K562 (cell line): Measurements from ENCODE around the gene PRR23A. TPM values are rescaled to one million over a fixed set of nuclear protein-coding genes. Genes with fewer than 3 reads are reported as not detected.

Source experiments
- ATAC-seq: fragments of 200-7000 bp; cut with Tn5 transposase; 3 replicates; pipeline ENCODE4 v1.9.1; 2020; ENCODE audit warnings: moderate library complexity
- BruUV-seq: library from RNA; stranded (reverse); fragments of 400-500 nt; replicated peaks from 2 replicates; lab custom pipeline; 2021; lab: Mats Ljungman, UMichigan
- CTCF ChIA-PET: fragments of 300-600 bp; formaldehyde crosslinking; extraction: SDS; loops from one replicate; lab custom pipeline; 2021; ENCODE audit warnings: low intra/inter-chr PET ratio; lab: Yijun Ruan, JAX
- POLR2A ChIA-PET: fragments of 300-600, 350-650 bp; sonication (Branson Sonifier 250); formaldehyde crosslinking; extraction: SDS; loops from one replicate; lab custom pipeline; 2021; ENCODE audit warnings: antibody characterized with exemption, inconsistent platforms; lab: Yijun Ruan, JAX
- DNase-seq, 4 experiments: peaks; one replicate each; pipeline versions ENCODE4 v3.0.0 to v3.0.0-alpha.2; 2011 to 2018; ENCODE audit warnings: low spot score in 3 of 4, mixed read lengths in 3 of 4; ENCODE audit errors: extremely low read depth in 1 of 4
- FAIRE-seq: peaks from 2 replicates; lab custom pipeline; 2011; peaks lifted over from hg19 to GRCh38; lab: Jason Lieb, UNC
- H2AFZ ChIP-seq: 2 replicates; pipeline ENCODE4 v1.6.0; 2011; ENCODE audit warnings: low read depth, low read length, control low read depth, inconsistent platforms
- H3K27ac ChIP-seq: fragments of 200-600 bp; 3 replicates; pipeline ENCODE4 v1.8.0; 2011; ENCODE audit warnings: low read depth, mild to moderate bottlenecking, control low read depth, inconsistent platforms, low read length, moderate library complexity, mixed read lengths; ENCODE audit errors: extremely low read depth
- H3K27me3 ChIP-seq, 2 experiments: fragments of 300-600 bp in 1 of 2; 2 replicates in 1 of 2; 3 replicates in 1 of 2; pipeline versions ENCODE4 v1.6.0 to v1.8.0; 2011; ENCODE audit warnings: inconsistent platforms in 2 of 2, low read length in 2 of 2, mild to moderate bottlenecking in 1 of 2, mixed read lengths in 1 of 2, moderate library complexity in 1 of 2; ENCODE audit not compliant: control insufficient read depth in 2 of 2, insufficient read depth in 2 of 2
- H3K36me3 ChIP-seq: fragments of 300-600 bp; 3 replicates; pipeline ENCODE4 v1.8.0; 2011; ENCODE audit warnings: mild to moderate bottlenecking, low read length, inconsistent platforms; ENCODE audit not compliant: control insufficient read depth, insufficient read depth
- H3K4me1 ChIP-seq, 2 experiments: fragments of 200-600 bp in 1 of 2; replicated peaks in 1 of 2; 2 replicates in 1 of 2; 3 replicates in 1 of 2; pipeline versions ENCODE4 v1.5.1 to v1.8.0; 2011; ENCODE audit warnings: inconsistent platforms in 2 of 2, low read length in 2 of 2, mild to moderate bottlenecking in 1 of 2, mixed read lengths in 1 of 2, moderate library complexity in 1 of 2; ENCODE audit not compliant: control insufficient read depth in 2 of 2, insufficient read depth in 2 of 2
- H3K4me2 ChIP-seq: 2 replicates; pipeline ENCODE4 v1.6.1; 2011; ENCODE audit warnings: low read length, control low read depth, inconsistent platforms, mixed read lengths; ENCODE audit not compliant: insufficient read depth
- H3K4me3 ChIP-seq: fragments of 200-600 bp; sonication (generic), shearing (Covaris generic); 2 replicates; pipeline ENCODE4 v1.5.1; 2016; ENCODE audit warnings: control low read depth, inconsistent platforms
- H3K79me2 ChIP-seq: fragments of 200-600 bp; 3 replicates; pipeline ENCODE4 v1.8.0; 2011; ENCODE audit warnings: low read length, inconsistent platforms; ENCODE audit not compliant: control insufficient read depth, insufficient read depth
- H3K9ac ChIP-seq, 2 experiments: 2 replicates each; pipeline versions ENCODE4 v1.6.0 to v1.6.1; 2011; ENCODE audit warnings: low read depth in 2 of 2, low read length in 2 of 2, control low read depth in 1 of 2, inconsistent platforms in 1 of 2, mild to moderate bottlenecking in 1 of 2, mixed read lengths in 1 of 2; ENCODE audit not compliant: insufficient read depth in 1 of 2
- H3K9me1 ChIP-seq: one replicate; pipeline ENCODE4 v1.6.0; 2011; ENCODE audit warnings: inconsistent platforms, mild to moderate bottlenecking, low read length, moderate library complexity; ENCODE audit not compliant: control insufficient read depth, insufficient read depth
- H3K9me3 ChIP-seq: replicated peaks from 2 replicates; pipeline ENCODE4 v1.5.1; 2011; ENCODE audit warnings: low read depth, low read length, inconsistent platforms; ENCODE audit not compliant: control insufficient read depth, insufficient read depth
- H4K20me1 ChIP-seq: replicated peaks from 2 replicates; pipeline ENCODE4 v1.6.1; 2011; ENCODE audit warnings: low read length, inconsistent platforms, mixed read lengths; ENCODE audit not compliant: control insufficient read depth, insufficient read depth
- CBFA2T2 ChIP-seq: fragments of 450-650 bp; conservative IDR thresholded peaks from 2 replicates; pipeline ENCODE4 v1.6.1; 2017; ENCODE audit warnings: mild to moderate bottlenecking
- NFIC ChIP-seq: fragments of 450-650 bp; IDR thresholded peaks from 2 replicates; pipeline ENCODE4 v1.6.1; 2017; ENCODE audit warnings: mild to moderate bottlenecking, inconsistent platforms
- SMARCB1 ChIP-seq: IDR thresholded peaks from 2 replicates; pipeline ENCODE4 v1.6.1; 2011; ENCODE audit warnings: improper control_type of control experiment, low read depth; ENCODE audit not compliant: insufficient read length
- WGBS: fragments of 100-300 bp; shearing (Covaris generic); methylation state at CpG from one replicate; pipeline ENCODE4 v1.1.6; 2016; ENCODE audit warnings: low coverage, mixed read lengths; ENCODE audit not compliant: insufficient coverage; ENCODE audit errors: missing lambda C conversion rate; 5-methylcytosine and 5-hydroxymethylcytosine counted together
- in situ Hi-C: fragments of 300-500 bp; cut with MboI; formaldehyde crosslinking; loops from 4 replicates; pipeline ENCODE4 v1.15.0; 2018; ENCODE audit warnings: inconsistent platforms, mixed read lengths
- intact Hi-C: fragments of 100-400 bp; cut with micrococcal nuclease; formaldehyde crosslinking; loops from 2 replicates; pipeline ENCODE4 v1.14.2; 2022
- polyA plus RNA-seq, 8 experiments: library from polyadenylated mRNA; depleted of rRNA in 4 of 8; stranded (reverse) in 5 of 8; unstranded in 3 of 8; fragments of >200 nt; fragmentation: Nextera tagmentation in 2 of 8; fragmentation: Illumina TruSeq in 1 of 8; extraction: Ambion mirVana in 2 of 8; extraction: Trizol in 1 of 8; gene quantifications; 2 replicates each; pipeline versions ENCODE4 v1.2.1 to v1.2.3, GENCODE V29; 2011 to 2014; ENCODE audit warnings: inconsistent platforms in 1 of 8, missing spikeins in 1 of 8
- total RNA-seq, 7 experiments: library from RNA; depleted of rRNA in 6 of 7; stranded (reverse); fragments of >200 nt in 6 of 7; fragmentation: Illumina TruSeq in 2 of 7; extraction: Trizol in 2 of 7; gene quantifications; 2 replicates each; pipeline versions ENCODE4 v1.2.1 to v1.2.3, GENCODE V29; 2011 to 2021; ENCODE audit warnings: low replicate concordance in 1 of 7
- TF ChIP-seq, protein P1 (sequence below): fragments of 450-650 bp; IDR thresholded peaks from 2 replicates; pipeline ENCODE4 v1.6.1; 2016; ENCODE audit warnings: antibody characterized with exemption
- TF ChIP-seq, protein P2 (sequence below): sonication (generic); formaldehyde crosslinking; IDR thresholded peaks from 2 replicates; pipeline ENCODE4 v1.9.0; 2022; ENCODE audit warnings: mild to moderate bottlenecking, missing genetic modification reagents

The PRR23A gene
- total and polyA plus RNA-seq, 9 of the 15 experiments (the other 6 are each of a cell fraction or from before 2014, with no cell fraction given) = not detected

DNA sequence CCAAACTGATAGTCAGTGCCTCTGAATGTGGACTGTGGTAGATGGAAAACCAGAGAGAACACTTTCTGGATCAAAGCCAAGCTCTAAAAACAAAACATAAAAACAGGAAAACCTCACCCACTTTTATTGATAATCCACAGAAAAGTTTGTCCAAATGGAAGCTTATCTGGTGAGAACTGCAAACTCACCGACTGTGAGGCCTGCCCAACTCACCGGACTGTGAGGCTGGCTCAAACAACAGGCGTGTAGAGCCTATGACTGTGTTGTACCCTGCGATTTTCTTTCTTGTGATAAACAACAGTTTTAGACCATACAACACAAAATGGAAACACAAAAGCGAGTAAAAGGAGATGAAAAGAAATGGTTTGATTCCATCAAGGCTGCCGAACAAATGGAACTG is 31.4 kb upstream of the PRR23A start:
- DNase-seq (no peak), ATAC-seq (no peak), FAIRE-seq (no peak)
- CTCF ChIA-PET = no interaction called here
- BruUV-seq = no TSS peak
- Histone ChIP-seq H4K20me1 (no peaks in the 10 kb centered on the region), H3K27me3 (peaks cover 3 to 10% of the 10 kb centered on the region in 2 experiments; a peak in 2 of 5 replicates), H3K9me1 (no peaks in the 10 kb centered on the region), H3K4me2 (no peak overlapping the region), H3K27ac (no peak overlapping the region), H2AFZ (peak overlapping the region; percentile 7; the same call in 1 of the 2 replicates), H3K79me2 (no peaks in the 10 kb centered on the region), H3K9me3 (no peaks in the 10 kb centered on the region), H3K4me3 (no peak overlapping the region), H3K9ac (no peak overlapping the region), H3K36me3 (no peaks in the 10 kb centered on the region), H3K4me1 (no peaks in the 10 kb centered on the region; a peak in 1 of 5 replicates)
- WGBS = 6% methylated on average over 6 of the region's 6 CpGs
- intact Hi-C loops = no loop called here
- TF ChIP-seq NFIC = peak; percentile 22; the same call in 1 of the 2 replicates
- TF ChIP-seq SMARCB1 = no peak
- in situ Hi-C loops = no loop called here
- POLR2A ChIA-PET = interaction anchor here (0.7 kb wide), 1 partner anchor 114 kb away, joined by 3 read pairs; no protein-coding TSS in a partner anchor

DNA sequence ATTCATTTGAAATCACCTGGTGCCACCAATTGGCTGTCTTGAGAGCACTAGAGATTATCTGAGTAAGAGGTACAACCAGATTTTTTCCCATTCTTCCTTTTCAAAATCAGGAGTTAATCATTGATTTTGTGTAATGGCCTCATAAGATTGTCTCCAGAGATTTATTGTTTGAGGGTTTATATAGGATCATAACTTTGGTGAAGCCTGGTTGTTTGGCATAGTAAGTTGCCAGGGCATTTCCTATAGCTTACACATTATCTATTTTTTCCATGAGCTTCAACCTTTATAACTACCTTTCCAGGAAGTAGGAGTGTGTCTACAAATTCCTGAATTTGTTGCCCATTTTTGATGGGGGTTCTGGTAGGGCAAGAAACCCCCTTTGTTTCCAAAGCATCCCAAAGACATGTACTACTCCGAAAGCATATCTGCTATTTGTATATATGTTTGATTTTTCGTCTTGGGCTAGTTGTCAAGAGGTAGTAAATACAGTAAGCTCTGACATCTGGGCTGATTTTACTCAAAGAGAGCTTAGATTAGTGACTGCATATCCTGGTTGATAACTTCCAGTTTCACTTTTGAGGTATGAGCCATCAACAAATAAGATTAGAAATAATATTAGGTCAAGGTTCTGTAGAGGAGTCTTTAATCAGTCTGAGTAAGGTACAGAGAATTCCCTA is 26.4 kb upstream of the PRR23A start:
- no peaks in the 10 kb centered on the region for H4K20me1 ChIP-seq
- no peak for TF ChIP-seq CBFA2T2
- TF ChIP-seq, protein P1, sequence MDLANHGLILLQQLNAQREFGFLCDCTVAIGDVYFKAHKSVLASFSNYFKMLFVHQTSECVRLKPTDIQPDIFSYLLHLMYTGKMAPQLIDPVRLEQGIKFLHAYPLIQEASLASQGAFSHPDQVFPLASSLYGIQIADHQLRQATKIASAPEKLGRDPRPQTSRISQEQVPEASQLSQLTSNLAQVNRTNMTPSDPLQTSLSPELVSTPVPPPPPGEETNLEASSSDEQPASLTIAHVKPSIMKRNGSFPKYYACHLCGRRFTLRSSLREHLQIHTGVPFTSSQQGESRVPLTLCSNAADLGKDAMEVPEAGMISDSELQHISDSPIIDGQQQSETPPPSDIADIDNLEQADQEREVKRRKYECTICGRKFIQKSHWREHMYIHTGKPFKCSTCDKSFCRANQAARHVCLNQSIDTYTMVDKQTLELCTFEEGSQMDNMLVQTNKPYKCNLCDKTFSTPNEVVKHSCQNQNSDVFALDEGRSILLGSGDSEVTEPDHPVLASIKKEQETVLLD = no peak
- TF ChIP-seq, protein P2, sequence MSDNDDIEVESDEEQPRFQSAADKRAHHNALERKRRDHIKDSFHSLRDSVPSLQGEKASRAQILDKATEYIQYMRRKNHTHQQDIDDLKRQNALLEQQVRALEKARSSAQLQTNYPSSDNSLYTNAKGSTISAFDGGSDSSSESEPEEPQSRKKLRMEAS (CRISPR knock-in tag) = no peak
- FAIRE-seq (no peak), ATAC-seq (no peak), DNase-seq (no peak)
- H3K4me1 ChIP-seq = no peaks in the 10 kb centered on the region; a peak in 1 of 5 replicates
- no peaks in the 10 kb centered on the region for H3K79me2 ChIP-seq
- H3K4me2 ChIP-seq = no peak overlapping the region
- 7% methylated on average over 2 of the region's 2 CpGs for WGBS
- intact Hi-C loops = no loop called here
- H3K27me3 ChIP-seq = peaks cover 3 to 10% of the 10 kb centered on the region in 2 experiments; a peak in 2 of 5 replicates
- BruUV-seq = no TSS peak
- H3K9me1 ChIP-seq = no peaks in the 10 kb centered on the region
- in situ Hi-C loops = no loop called here
- no peak overlapping the region for H3K9ac ChIP-seq
- no peak overlapping the region for H2AFZ ChIP-seq
- no peak overlapping the region for H3K27ac ChIP-seq
- H3K9me3 ChIP-seq = no peaks in the 10 kb centered on the region
- H3K4me3 ChIP-seq = no peak overlapping the region
- CTCF ChIA-PET = interaction anchor here (0.6 kb wide), 1 partner anchor 245 kb away, joined by 4 read pairs; no protein-coding TSS in a partner anchor
- H3K36me3 ChIP-seq = no peaks in the 10 kb centered on the region
- POLR2A ChIA-PET = interaction anchor here (0.5 to 1.1 kb wide), 2 partner anchors 11 to 1023 kb away, joined by 3 read pairs; partner anchors contain the start of gene CLDN18
